SK-N-SH treated with all-trans-retinoic acid at 6 μM for 48 hours (cell line): ENCODE measurements around the gene RGS7.

Experiments used
- ARNTL ChIP-seq: fragments of 450-650 bp; formaldehyde crosslinking; IDR thresholded peaks from 2 replicates; pipeline ENCODE4 v1.5.0; 2020; ENCODE audit warnings: low read depth, mild to moderate bottlenecking, moderate library complexity, borderline replicate concordance
- GLIS3 ChIP-seq: fragments of 250-450 bp; sonication (Bioruptor Pico); IDR thresholded peaks from 2 replicates; pipeline ENCODE4 v1.5.0; 2020; ENCODE audit warnings: mild to moderate bottlenecking, moderate library complexity
- OSR1 ChIP-seq: fragments of 250-450 bp; sonication (Bioruptor Pico); IDR thresholded peaks from 2 replicates; pipeline ENCODE4 v1.8.0; 2022; ENCODE audit warnings: moderate library complexity, mild to moderate bottlenecking, inconsistent platforms
- PATZ1 ChIP-seq: fragments of 250-450 bp; sonication (Bioruptor Pico); IDR thresholded peaks from 2 replicates; pipeline ENCODE4 v1.8.0; 2020; ENCODE audit warnings: mild to moderate bottlenecking, moderate library complexity, borderline replicate concordance
- PPARA ChIP-seq: fragments of 250-450 bp; sonication (Bioruptor Pico); IDR thresholded peaks from 2 replicates; pipeline ENCODE4 v1.5.0; 2020; ENCODE audit warnings: mild to moderate bottlenecking, borderline replicate concordance
- RARB ChIP-seq: fragments of 250-450 bp; sonication (Bioruptor Pico); IDR thresholded peaks from 2 replicates; pipeline ENCODE4 v1.8.0; 2021; ENCODE audit warnings: mild to moderate bottlenecking, moderate library complexity
- TCF4 ChIP-seq: fragments of 250-450 bp; sonication (Bioruptor Pico); IDR thresholded peaks from 2 replicates; pipeline ENCODE4 v1.8.0; 2021; ENCODE audit warnings: mild to moderate bottlenecking, moderate library complexity, borderline replicate concordance
- ZFP30 ChIP-seq: fragments of 450-650 bp; formaldehyde crosslinking; IDR thresholded peaks from 2 replicates; pipeline ENCODE4 v1.5.0; 2022; ENCODE audit warnings: mild to moderate bottlenecking, moderate library complexity

GRCh38 chr1:240786880-240787279 lies 570.1 kb downstream of the RGS7 start:
- TF ChIP-seq PATZ1 (CRISPR knock-in tag), result no peak
- TF ChIP-seq ZFP30, result no peak
- no peak for TF ChIP-seq OSR1 (CRISPR knock-in tag)
- TF ChIP-seq RARB (CRISPR knock-in tag), result no peak
- no peak for TF ChIP-seq GLIS3 (CRISPR knock-in tag)
- TF ChIP-seq ARNTL (CRISPR knock-in tag), result no peak
- no peak for TF ChIP-seq TCF4
- no peak for TF ChIP-seq PPARA (CRISPR knock-in tag)
